Measurements from ENCODE around the gene TMEM164. TPM values are rescaled to one million over a fixed set of nuclear protein-coding genes. Genes with fewer than 3 reads are reported as not detected.

Gene TMEM164
- polyA plus RNA-seq, 1 experiment, result 12.9 TPM

GRCh38 chrX:110086916-110087484, 84.1 kb downstream of the TMEM164 start:
- Histone ChIP-seq H3K27me3 (ENCODE audit: control insufficient read depth, insufficient read depth, low read length) (no peaks in the 10 kb centered on the region), H3K9me3 (ENCODE audit: control insufficient read depth, insufficient read depth, low read length) (no peaks in the 10 kb centered on the region), H3K4me3 (ENCODE audit: low read depth, low read length) (no peak overlapping the region; the same call in 1 of the 2 replicates), H3K27ac (ENCODE audit: low read depth, low read length) (peak overlapping the region; percentile 98)
- peak; percentile 76 for DNase-seq (ENCODE audit: low read depth, low spot score)
- ChIA-PET POLR2A (interaction anchor here (1.6 kb wide), 1 partner anchor 331 kb away, joined by 4 read pairs; no protein-coding TSS in a partner anchor), CTCF (interaction anchor here (1.4 kb wide), 1 partner anchor 59 kb away, joined by 7 read pairs; no protein-coding TSS in a partner anchor)
- no peak for TF ChIP-seq CTCF (IDR thresholded peaks at IDR 0.05; ENCODE audit: low read depth, low read length)

GRCh38 chrX:110087485-110088356, 84.8 kb downstream of the TMEM164 start:
- peak; percentile 81 for DNase-seq (ENCODE audit: low read depth, low spot score)
- ChIA-PET POLR2A (interaction anchor here (1.6 kb wide), 1 partner anchor 331 kb away, joined by 4 read pairs; no protein-coding TSS in a partner anchor), CTCF (interaction anchor here (1.4 kb wide), 1 partner anchor 59 kb away, joined by 7 read pairs; no protein-coding TSS in a partner anchor)
- peak overlapping the region; percentile 39 for H3K4me3 ChIP-seq (ENCODE audit: low read depth, low read length)
- no peaks in the 10 kb centered on the region for H3K27me3 ChIP-seq (ENCODE audit: control insufficient read depth, insufficient read depth, low read length)
- peak overlapping the region; percentile 98 for H3K27ac ChIP-seq (ENCODE audit: low read depth, low read length)
- TF ChIP-seq CTCF (IDR thresholded peaks at IDR 0.05; ENCODE audit: low read depth, low read length), result no peak
- no peaks in the 10 kb centered on the region for H3K9me3 ChIP-seq (ENCODE audit: control insufficient read depth, insufficient read depth, low read length)

GRCh38 chrX:110089656-110090403, 86.9 kb downstream of the TMEM164 start:
- H3K27ac ChIP-seq (ENCODE audit: low read depth, low read length), result no peak overlapping the region
- no peak for TF ChIP-seq CTCF (IDR thresholded peaks at IDR 0.05; ENCODE audit: low read depth, low read length)
- H3K27me3 ChIP-seq (ENCODE audit: control insufficient read depth, insufficient read depth, low read length), result no peaks in the 10 kb centered on the region
- DNase-seq (ENCODE audit: low read depth, low spot score), result no peak
- CTCF ChIA-PET, result interaction anchor here (0.9 kb wide), 2 partner anchors 56 to 66 kb away, joined by 3 to 4 read pairs; no protein-coding TSS in a partner anchor
- H3K9me3 ChIP-seq (ENCODE audit: control insufficient read depth, insufficient read depth, low read length), result no peaks in the 10 kb centered on the region
- no peak overlapping the region for H3K4me3 ChIP-seq (ENCODE audit: low read depth, low read length)
- POLR2A ChIA-PET, result interaction anchor here (0.5 kb wide), 1 partner anchor 18 kb away, joined by 3 read pairs; no protein-coding TSS in a partner anchor

- ChIA-PET CTCF (no interaction called here), POLR2A (no interaction called here)
- H3K27me3 ChIP-seq (ENCODE audit: control insufficient read depth, insufficient read depth, low read length), result no peaks in the 10 kb centered on the region
Measured at GRCh38 chrX:110097920-110098319, 95.0 kb downstream of the TMEM164 start.

More at GRCh38 chrX:110097920-110098319, 95.0 kb downstream of the TMEM164 start:
- no peak for DNase-seq (ENCODE audit: low read depth, low spot score)
- H3K27ac ChIP-seq (ENCODE audit: low read depth, low read length), result no peak overlapping the region
- no peak overlapping the region for H3K4me3 ChIP-seq (ENCODE audit: low read depth, low read length)
- no peak for TF ChIP-seq CTCF (IDR thresholded peaks at IDR 0.05; ENCODE audit: low read depth, low read length)
- no peaks in the 10 kb centered on the region for H3K9me3 ChIP-seq (ENCODE audit: control insufficient read depth, insufficient read depth, low read length)
